Measurements from ENCODE around the gene SETD6. TPM values are rescaled to one million over a fixed set of nuclear protein-coding genes. Genes with fewer than 3 reads are reported as not detected.

The SETD6 gene
- total RNA-seq, 3 donors from 2014 or later (not counting 1 experiment from before 2014, with no cell fraction given), result 20.3 to 34.5 (median 21.3) TPM

DNA sequence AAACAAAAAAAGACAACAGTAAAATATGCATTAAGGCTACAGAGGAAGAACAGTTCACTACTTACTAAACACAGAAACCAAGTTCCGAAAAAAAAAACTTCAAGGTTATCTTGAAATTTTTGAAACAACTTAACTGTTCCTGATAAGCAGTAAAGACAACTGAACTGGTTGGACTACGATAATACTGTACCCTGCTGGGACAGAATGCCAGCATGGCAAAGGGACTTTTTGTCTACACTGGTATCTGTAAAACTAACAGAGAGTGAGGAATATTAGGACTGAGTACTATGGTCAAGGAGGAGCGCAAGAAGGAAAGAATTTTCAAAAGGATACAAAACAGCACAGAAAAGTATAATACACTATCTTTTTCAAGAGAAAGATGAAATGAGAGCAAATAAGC, 19.8 kb downstream of the SETD6 start:
- Mint-ChIP-seq H3K27me3 (ENCODE audit: low read depth in 2 of 2) (no peaks in the 10 kb centered on the region), H3K4me3 (no peak overlapping the region), H3K36me3 (peaks cover 52% of the 10 kb centered on the region), H3K4me1 (peaks cover 17 to 20% of the 10 kb centered on the region in 2 donors), H3K27ac (peak overlapping the region in 1 of 2 donors; percentile 56), H3K9me3 (no peaks in the 10 kb centered on the region)
- Histone ChIP-seq H3K9me3 (ENCODE audit: control insufficient read depth, insufficient read depth, low read length) (no peaks in the 10 kb centered on the region), H3K4me1 (ENCODE audit: control insufficient read depth, insufficient read depth, low read length) (no peaks in the 10 kb centered on the region), H3K27me3 (ENCODE audit: control insufficient read depth, insufficient read depth, low read length) (no peaks in the 10 kb centered on the region), H3K36me3 (ENCODE audit: control insufficient read depth, insufficient read depth, low read length) (peaks cover 95% of the 10 kb centered on the region), H3K4me3 (ENCODE audit: low read length) (no peak overlapping the region), H3K27ac (ENCODE audit: low read length) (no peak overlapping the region)
- DNase-seq (no peak), ATAC-seq (no peak)
- intact Hi-C loops (cut with micrococcal nuclease), result no loop called here
- TF ChIP-seq, protein P1, sequence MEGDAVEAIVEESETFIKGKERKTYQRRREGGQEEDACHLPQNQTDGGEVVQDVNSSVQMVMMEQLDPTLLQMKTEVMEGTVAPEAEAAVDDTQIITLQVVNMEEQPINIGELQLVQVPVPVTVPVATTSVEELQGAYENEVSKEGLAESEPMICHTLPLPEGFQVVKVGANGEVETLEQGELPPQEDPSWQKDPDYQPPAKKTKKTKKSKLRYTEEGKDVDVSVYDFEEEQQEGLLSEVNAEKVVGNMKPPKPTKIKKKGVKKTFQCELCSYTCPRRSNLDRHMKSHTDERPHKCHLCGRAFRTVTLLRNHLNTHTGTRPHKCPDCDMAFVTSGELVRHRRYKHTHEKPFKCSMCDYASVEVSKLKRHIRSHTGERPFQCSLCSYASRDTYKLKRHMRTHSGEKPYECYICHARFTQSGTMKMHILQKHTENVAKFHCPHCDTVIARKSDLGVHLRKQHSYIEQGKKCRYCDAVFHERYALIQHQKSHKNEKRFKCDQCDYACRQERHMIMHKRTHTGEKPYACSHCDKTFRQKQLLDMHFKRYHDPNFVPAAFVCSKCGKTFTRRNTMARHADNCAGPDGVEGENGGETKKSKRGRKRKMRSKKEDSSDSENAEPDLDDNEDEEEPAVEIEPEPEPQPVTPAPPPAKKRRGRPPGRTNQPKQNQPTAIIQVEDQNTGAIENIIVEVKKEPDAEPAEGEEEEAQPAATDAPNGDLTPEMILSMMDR (IDR thresholded peaks at IDR 0.05), result no peak
- 92% methylated on average over 2 of the region's 3 CpGs for WGBS (ENCODE audit: insufficient coverage)

DNA sequence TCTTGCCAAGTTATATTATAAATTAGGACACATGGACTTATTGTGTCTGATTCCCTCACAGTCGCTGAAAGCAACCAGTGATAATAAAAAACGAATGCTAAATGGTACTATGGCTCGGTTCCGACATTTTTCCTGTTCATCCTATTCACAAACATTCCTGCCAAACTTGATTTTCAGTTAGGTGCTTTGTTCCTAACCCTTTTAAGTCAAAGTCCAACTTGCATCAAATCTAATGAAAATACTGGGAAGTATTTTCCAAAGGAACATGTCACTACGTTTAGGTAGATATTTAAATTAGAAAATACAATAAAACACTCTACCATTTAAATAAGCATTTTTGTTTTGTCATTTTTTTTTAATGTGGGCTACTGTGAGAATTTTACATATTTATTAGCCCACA, 21.0 kb downstream of the SETD6 start:
- Mint-ChIP-seq H3K4me1 (peaks cover 17 to 24% of the 10 kb centered on the region in 2 donors), H3K9me3 (no peaks in the 10 kb centered on the region), H3K27me3 (ENCODE audit: low read depth in 2 of 2) (no peaks in the 10 kb centered on the region), H3K36me3 (peaks cover 52% of the 10 kb centered on the region), H3K27ac (no peak overlapping the region), H3K4me3 (no peak overlapping the region)
- DNase-seq (no peak), ATAC-seq (no peak)
- Histone ChIP-seq H3K36me3 (ENCODE audit: control insufficient read depth, insufficient read depth, low read length) (peaks cover 93% of the 10 kb centered on the region), H3K4me1 (ENCODE audit: control insufficient read depth, insufficient read depth, low read length) (no peaks in the 10 kb centered on the region), H3K4me3 (ENCODE audit: low read length) (no peak overlapping the region), H3K27me3 (ENCODE audit: control insufficient read depth, insufficient read depth, low read length) (no peaks in the 10 kb centered on the region), H3K9me3 (ENCODE audit: control insufficient read depth, insufficient read depth, low read length) (no peaks in the 10 kb centered on the region), H3K27ac (ENCODE audit: low read length) (no peak overlapping the region)
- intact Hi-C loops (cut with micrococcal nuclease), result no loop called here
- 99% methylated on average over 4 of the region's 5 CpGs for WGBS (ENCODE audit: insufficient coverage)
- TF ChIP-seq, protein P1 (IDR thresholded peaks at IDR 0.05), result no peak

DNA sequence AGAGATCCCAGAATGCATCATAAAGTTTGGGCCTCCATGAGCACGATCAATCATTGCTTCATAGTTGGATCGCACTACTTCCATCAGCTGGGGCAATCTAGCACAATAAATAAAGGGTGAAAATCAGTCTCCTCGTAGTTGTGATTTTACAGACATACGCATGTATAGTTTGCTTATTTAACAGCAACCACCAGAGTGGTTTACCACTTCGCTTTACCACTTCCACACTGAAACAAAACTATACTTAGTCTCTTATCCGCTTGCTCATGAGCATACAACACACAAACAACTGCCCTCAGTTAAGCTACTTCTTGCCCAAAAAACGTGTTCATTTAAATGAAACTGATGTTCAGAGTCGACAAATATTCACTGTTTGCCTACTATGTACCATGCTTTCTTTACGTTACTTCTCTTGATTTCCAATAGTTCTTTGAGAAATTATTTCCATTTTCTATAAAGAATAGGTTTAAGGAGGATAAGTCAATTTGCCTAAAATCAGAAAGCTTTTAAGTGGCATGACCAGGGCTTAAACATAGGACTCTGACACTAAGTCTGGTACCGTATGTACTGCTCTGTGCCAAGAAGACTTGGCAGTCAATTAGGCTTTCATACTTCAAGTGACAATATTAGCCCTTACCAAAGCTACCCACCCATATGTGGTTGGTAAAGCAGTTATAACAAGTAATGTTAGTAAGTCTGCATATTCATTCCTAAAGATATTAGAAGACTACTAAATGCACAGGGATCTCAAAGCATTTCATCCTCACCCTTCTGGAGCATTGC, 22.0 kb downstream of the SETD6 start:
- DNase-seq (no peak), ATAC-seq (peak in 1 of 3 donors; percentile 60)
- Mint-ChIP-seq H3K27ac (peak overlapping the region; percentile 44 to 62), H3K36me3 (peaks cover 54% of the 10 kb centered on the region), H3K4me3 (no peak overlapping the region), H3K27me3 (ENCODE audit: low read depth in 2 of 2) (no peaks in the 10 kb centered on the region), H3K9me3 (no peaks in the 10 kb centered on the region), H3K4me1 (peaks cover 17 to 24% of the 10 kb centered on the region in 2 donors)
- H3K36me3 ChIP-seq (ENCODE audit: control insufficient read depth, insufficient read depth, low read length), result peaks cover 93% of the 10 kb centered on the region
- H3K4me1 ChIP-seq (ENCODE audit: control insufficient read depth, insufficient read depth, low read length), result no peaks in the 10 kb centered on the region
- H3K9me3 ChIP-seq (ENCODE audit: control insufficient read depth, insufficient read depth, low read length), result no peaks in the 10 kb centered on the region
- TF ChIP-seq, protein P1 (IDR thresholded peaks at IDR 0.05), result no peak
- H3K27ac ChIP-seq (ENCODE audit: low read length), result no peak overlapping the region
- no peaks in the 10 kb centered on the region for H3K27me3 ChIP-seq (ENCODE audit: control insufficient read depth, insufficient read depth, low read length)
- intact Hi-C loops (cut with micrococcal nuclease), result no loop called here
- no peak overlapping the region for H3K4me3 ChIP-seq (ENCODE audit: low read length)
- WGBS (ENCODE audit: insufficient coverage), result 60% methylated on average over 9 of the region's 10 CpGs

Data from natural killer cell (primary cell).